IMR-90 (cell line): ENCODE measurements around the gene KIAA1586. TPM values are rescaled to one million over a fixed set of nuclear protein-coding genes. Genes with fewer than 3 reads are reported as not detected.

Experiments used
- ATAC-seq: fragments of 200-7000 bp; cut with Tn5 transposase; 2 replicates; pipeline ENCODE4 v1.9.1; 2020; ENCODE audit warnings: low read depth, mild to moderate bottlenecking, moderate library complexity
- BruUV-seq: library from RNA; stranded (reverse); fragments of 400-500 nt; replicated peaks from 2 replicates; lab custom pipeline; 2021; lab: Mats Ljungman, UMichigan
- CTCF ChIA-PET: fragments of 300-600 bp; formaldehyde crosslinking; extraction: SDS; loops from one replicate; lab custom pipeline; 2021; ENCODE audit warnings: antibody characterized with exemption; lab: Yijun Ruan, JAX
- POLR2A ChIA-PET: fragments of 300-600 bp; sonication (Branson Sonifier 250); formaldehyde crosslinking; loops from one replicate; lab custom pipeline; 2022; ENCODE audit warnings: antibody characterized with exemption; ENCODE audit not compliant: unreplicated experiment; lab: Charles Lee
- DNase-seq: peaks from one replicate; pipeline ENCODE4 v3.0.0; 2013
- H2AFZ ChIP-seq: replicated peaks from 2 replicates; pipeline ENCODE3; 2013; ENCODE audit warnings: low read length, mild to moderate bottlenecking; ENCODE audit not compliant: poor library complexity
- H2AK5ac ChIP-seq: 2 replicates; pipeline ENCODE4 v1.6.1; 2013; ENCODE audit warnings: low read depth, low read length, inconsistent platforms
- H2AK9ac ChIP-seq: replicated peaks from 2 replicates; pipeline ENCODE3; 2013; ENCODE audit warnings: mild to moderate bottlenecking, low read depth, low read length, moderate library complexity; ENCODE audit not compliant: poor library complexity
- H2BK120ac ChIP-seq: 2 replicates; pipeline ENCODE4 v1.6.1; 2013; ENCODE audit warnings: low read depth, low read length, inconsistent platforms
- H2BK15ac ChIP-seq: 3 replicates; pipeline ENCODE4 v1.6.1; 2013; ENCODE audit warnings: low read depth, low read length, inconsistent platforms
- H2BK20ac ChIP-seq: 2 replicates; pipeline ENCODE4 v1.6.1; 2013; ENCODE audit warnings: low read depth, mild to moderate bottlenecking, inconsistent platforms, low read length, moderate library complexity
- H2BK5ac ChIP-seq: 2 replicates; pipeline ENCODE4 v1.6.1; 2013; ENCODE audit warnings: mild to moderate bottlenecking, low read depth, low read length, inconsistent platforms; ENCODE audit not compliant: poor library complexity, severe bottlenecking
- H3K14ac ChIP-seq: replicated peaks from 2 replicates; pipeline ENCODE4 v1.6.1; 2013; ENCODE audit warnings: low read depth, low read length, inconsistent platforms
- H3K18ac ChIP-seq: 2 replicates; pipeline ENCODE4 v1.6.1; 2013; ENCODE audit warnings: low read depth, low read length, control low read depth
- H3K23ac ChIP-seq: 2 replicates; pipeline ENCODE4 v1.6.1; 2013; ENCODE audit warnings: low read depth, low read length, inconsistent platforms
- H3K27ac ChIP-seq: 2 replicates; pipeline ENCODE4 v1.5.1; 2013; ENCODE audit warnings: mild to moderate bottlenecking, control low read depth, low read length; ENCODE audit not compliant: insufficient read depth
- H3K27me3 ChIP-seq: 2 replicates; pipeline ENCODE4 v1.6.1; 2013; ENCODE audit warnings: low read length; ENCODE audit not compliant: control insufficient read depth, insufficient read depth
- H3K36me3 ChIP-seq: 2 replicates; pipeline ENCODE4 v1.6.1; 2013; ENCODE audit warnings: low read length, mixed read lengths; ENCODE audit not compliant: control insufficient read depth, insufficient read depth
- H3K4ac ChIP-seq: 2 replicates; pipeline ENCODE4 v1.6.1; 2013; ENCODE audit warnings: low read depth, low read length, inconsistent platforms
- H3K4me1 ChIP-seq: 2 replicates; pipeline ENCODE4 v1.6.1; 2013; ENCODE audit warnings: low read length, mixed read lengths; ENCODE audit not compliant: control insufficient read depth, insufficient read depth
- H3K4me2 ChIP-seq: 2 replicates; pipeline ENCODE4 v1.6.1; 2013; ENCODE audit warnings: low read depth, mild to moderate bottlenecking, control low read depth, low read length, moderate library complexity
- H3K4me3 ChIP-seq: 2 replicates; pipeline ENCODE4 v1.5.1; 2013; ENCODE audit warnings: low read depth, mild to moderate bottlenecking, control low read depth, low read length, moderate library complexity; ENCODE audit not compliant: insufficient read depth
- H3K56ac ChIP-seq: 2 replicates; pipeline ENCODE4 v1.6.1; 2013; ENCODE audit warnings: low read length, inconsistent platforms; ENCODE audit not compliant: insufficient read depth; ENCODE audit errors: extremely low read depth
- H3K79me1 ChIP-seq, 2 experiments: 2 replicates each; pipeline ENCODE4 v1.6.1; 2013; ENCODE audit warnings: low read length in 2 of 2, inconsistent platforms in 1 of 2, low read depth in 1 of 2
- H3K9ac ChIP-seq: 2 replicates; pipeline ENCODE4 v1.6.1; 2013; ENCODE audit warnings: low read depth, low read length, control low read depth
- H3K9me1 ChIP-seq: 2 replicates; pipeline ENCODE4 v1.6.1; 2013; ENCODE audit warnings: low read length, inconsistent platforms; ENCODE audit not compliant: insufficient read depth
- H3K9me3 ChIP-seq: 2 replicates; pipeline ENCODE4 v1.6.1; 2013; ENCODE audit warnings: low read length; ENCODE audit not compliant: control insufficient read depth, insufficient read depth
- H4K20me1 ChIP-seq: 2 replicates; pipeline ENCODE4 v1.6.1; 2013; ENCODE audit warnings: low read length, inconsistent platforms; ENCODE audit not compliant: insufficient read depth
- H4K5ac ChIP-seq: 2 replicates; pipeline ENCODE4 v1.6.1; 2013; ENCODE audit warnings: mild to moderate bottlenecking, low read depth, low read length, control low read depth
- H4K8ac ChIP-seq, 2 experiments: 2 replicates each; pipeline ENCODE4 v1.6.1; 2013; ENCODE audit warnings: low read depth in 2 of 2, low read length in 2 of 2, control low read depth in 1 of 2, inconsistent platforms in 1 of 2
- H4K91ac ChIP-seq: 2 replicates; pipeline ENCODE4 v1.6.1; 2013; ENCODE audit warnings: low read depth, low read length, inconsistent platforms; ENCODE audit not compliant: insufficient read depth
- CHD1 ChIP-seq: IDR thresholded peaks from 2 replicates; pipeline ENCODE4 v1.6.1; 2012; ENCODE audit warnings: low read depth, low read length, improper control_type of control experiment
- CTCF ChIP-seq: conservative IDR thresholded peaks from 2 replicates; pipeline ENCODE4 v1.5.1; 2012; ENCODE audit warnings: mild to moderate bottlenecking, low read depth, low read length, improper control_type of control experiment
- ELK1 ChIP-seq: fragments of 150-350 bp; IDR thresholded peaks from 2 replicates; pipeline ENCODE4 v1.6.1; 2016; ENCODE audit warnings: low read depth, mild to moderate bottlenecking, low read length, moderate library complexity, borderline replicate concordance
- RCOR1 ChIP-seq: IDR thresholded peaks from 2 replicates; pipeline ENCODE4 v1.6.1; 2012; ENCODE audit warnings: mild to moderate bottlenecking, low read length, improper control_type of control experiment; ENCODE audit not compliant: insufficient replicate concordance
- USF2 ChIP-seq: fragments of 150-350 bp; IDR thresholded peaks from 2 replicates; pipeline ENCODE4 v1.6.1; 2017; ENCODE audit warnings: mild to moderate bottlenecking, antibody characterized with exemption, low read length, low read depth
- WGBS, 2 experiments: methylation state at CpG; one replicate each; pipeline versions ENCODE4 v1.1.5 to v1.1.7; 2013; ENCODE audit warnings: missing lambda C conversion rate in 2 of 2; ENCODE audit not compliant: insufficient read length in 1 of 2; ENCODE audit errors: extremely low coverage in 2 of 2; 5-methylcytosine and 5-hydroxymethylcytosine counted together
- dilution Hi-C: fragments of 300-500 bp; cut with HindIII; formaldehyde crosslinking; loops from one replicate; pipeline ENCODE4 v1.14.3; 2018; ENCODE audit warnings: low sequenced_read_pairs; ENCODE audit not compliant: unreplicated experiment
- in situ Hi-C: fragments of 300-500 bp; cut with MboI; formaldehyde crosslinking; loops from 3 replicates; pipeline ENCODE4 v1.14.3; 2019; ENCODE audit warnings: low sequenced_read_pairs, inconsistent platforms, mixed read lengths
- intact Hi-C: fragments of 100-400 bp; cut with micrococcal nuclease; formaldehyde crosslinking; loops from 2 replicates; pipeline ENCODE4 v1.10.0; 2022
- polyA plus RNA-seq, 3 experiments: library from polyadenylated mRNA; depleted of rRNA; stranded (reverse); fragments of >200 nt; gene quantifications; 2 replicates each; pipeline ENCODE4 v1.2.3, GENCODE V29; 2012; ENCODE audit warnings: low replicate concordance in 1 of 3
- total RNA-seq: library from RNA; depleted of rRNA; stranded (reverse); fragments of >200 nt; gene quantifications from 2 replicates; pipeline ENCODE4 v1.2.3, GENCODE V29; 2012

The KIAA1586 gene
- total and polyA plus RNA-seq, 2 of the 4 experiments (the other 2 are of a cell fraction) = 3.6 to 3.8 TPM

- Histone ChIP-seq H3K9me3 (no peaks in the 10 kb centered on the region), H3K4me3 (no peak overlapping the region), H3K14ac (no peak overlapping the region), H3K4me1 (no peaks in the 10 kb centered on the region; the same call in 1 of the 2 replicates), H2AK5ac (no peak overlapping the region), H2BK5ac (no peak overlapping the region), H3K9ac (no peak overlapping the region), H3K4me2 (no peak overlapping the region), H3K9me1 (no peaks in the 10 kb centered on the region), H3K27ac (no peak overlapping the region), H2AK9ac (no peak overlapping the region), H3K36me3 (no peaks in the 10 kb centered on the region; the same call in 1 of the 2 replicates), H3K27me3 (no peaks in the 10 kb centered on the region), H2AFZ (no peak overlapping the region), H4K91ac (no peak overlapping the region), H4K5ac (no peak overlapping the region), H2BK20ac (no peak overlapping the region), H2BK120ac (no peak overlapping the region), H4K8ac (no peak overlapping the region), H3K23ac (no peak overlapping the region), H3K79me1 (peaks cover 0 to 11% of the 10 kb centered on the region in 2 experiments), H3K4ac (no peak overlapping the region), H3K56ac (no peak overlapping the region), H2BK15ac (no peak overlapping the region), H4K20me1 (peaks cover 4% of the 10 kb centered on the region; the same call in 1 of the 2 replicates), H3K18ac (no peak overlapping the region)
- in situ Hi-C loops = no loop called here
- no peak for TF ChIP-seq RCOR1
- no peak for TF ChIP-seq CTCF
- TF ChIP-seq USF2 = no peak
- no peak for TF ChIP-seq ELK1
- no peak for TF ChIP-seq CHD1
- BruUV-seq = no TSS peak
- ChIA-PET CTCF (no interaction called here), POLR2A (no interaction called here)
- WGBS, 2 experiments = no CpG with 5 or more reads among the region's 2 CpGs
- DNase-seq (no peak), ATAC-seq (no peak)
- dilution Hi-C loops = no loop called here
- intact Hi-C loops = no loop called here
These were observed 1.9 kb upstream of the KIAA1586 start for GRCh38 chr6:57044568-57044967.
